SU-DHL-6 (cell line): Measurements from ENCODE around the gene CETP.
"Not testable (repeated sequence)": the region's sequence is repeated elsewhere in the genome, so short reads cannot be mapped to it uniquely, and the experiment has no call there.

ENCODE experiments used
- H2AFZ ChIP-seq: fragments of 200-600 bp; sonication (generic); 2 replicates; pipeline ENCODE4 v1.6.1; 2014; ENCODE audit warnings: low read depth, mild to moderate bottlenecking, moderate library complexity, mixed read lengths, antibody characterized with exemption, low read length; ENCODE audit not compliant: severe bottlenecking
- H3F3A ChIP-seq: fragments of 200-600 bp; shearing (Covaris generic); 2 replicates; pipeline ENCODE4 v1.6.0; 2016; ENCODE audit warnings: antibody characterized with exemption, mild to moderate bottlenecking; ENCODE audit not compliant: insufficient read depth
- H3K27ac ChIP-seq: fragments of 200-600 bp; sonication (generic); 2 replicates; pipeline ENCODE4 v1.5.1; 2016; ENCODE audit warnings: low read depth, mild to moderate bottlenecking, low read length, moderate library complexity, mixed read lengths
- H3K27me3 ChIP-seq: fragments of 200-600 bp; sonication (generic), shearing (Covaris generic); 2 replicates; pipeline ENCODE4 v1.6.0; 2014; ENCODE audit warnings: mild to moderate bottlenecking, low read length
- H3K36me3 ChIP-seq: fragments of 200-600 bp; sonication (generic); 2 replicates; pipeline ENCODE4 v1.6.1; 2014; ENCODE audit warnings: mild to moderate bottlenecking, low read length, mixed read lengths
- H3K4me2 ChIP-seq: fragments of 300-600, 200-600 bp; shearing (Covaris generic), sonication (generic); 2 replicates; pipeline ENCODE4 v1.6.0; 2014; ENCODE audit warnings: low read length, low read depth, mild to moderate bottlenecking; ENCODE audit not compliant: poor library complexity, severe bottlenecking
- H3K4me3 ChIP-seq: fragments of 200-600 bp; sonication (generic); 2 replicates; pipeline ENCODE4 v1.5.1; 2014; ENCODE audit warnings: antibody characterized with exemption, low read length, mild to moderate bottlenecking, mixed read lengths; ENCODE audit not compliant: insufficient read depth, poor library complexity, severe bottlenecking
- H3K79me2 ChIP-seq: fragments of 200-600 bp; sonication (generic); 2 replicates; pipeline ENCODE4 v1.6.1; 2014; ENCODE audit warnings: mild to moderate bottlenecking, low read length, moderate library complexity; ENCODE audit not compliant: insufficient read depth
- H3K9ac ChIP-seq: fragments of 200-600 bp; sonication (generic); 2 replicates; pipeline ENCODE4 v1.7.0; 2014; ENCODE audit warnings: mild to moderate bottlenecking, low read length
- H3K9me2 ChIP-seq: fragments of 200-600 bp; sonication (generic); replicated peaks from 2 replicates; pipeline ENCODE4 v1.6.1; 2014; ENCODE audit warnings: low read length; ENCODE audit not compliant: insufficient read depth
- H3K9me3 ChIP-seq: fragments of 200-600 bp; sonication (generic); 2 replicates; pipeline ENCODE4 v1.6.1; 2014; ENCODE audit warnings: low read length, mixed read lengths; ENCODE audit not compliant: insufficient read depth
- H4K20me1 ChIP-seq: fragments of 200-600 bp; sonication (generic); 2 replicates; pipeline ENCODE4 v1.6.1; 2014; ENCODE audit warnings: low read depth, mild to moderate bottlenecking, antibody characterized with exemption, low read length, moderate library complexity, mixed read lengths
- CTCF ChIP-seq: fragments of 200-600 bp; sonication (generic); IDR thresholded peaks from one replicate; pipeline ENCODE4 v1.5.1; 2017; ENCODE audit warnings: antibody characterized with exemption, mild to moderate bottlenecking, low read length, moderate library complexity; ENCODE audit not compliant: insufficient read depth, poor library complexity, severe bottlenecking
- EZH2phosphoT487 ChIP-seq: fragments of 200-600 bp; sonication (generic), shearing (Covaris generic); conservative IDR thresholded peaks from 2 replicates; pipeline ENCODE4 v1.6.1; 2018; ENCODE audit warnings: mild to moderate bottlenecking, antibody characterized with exemption, low read length, moderate library complexity, mixed read lengths

CETP gene

GRCh38 chr16:56933828-56934598 is 27.7 kb upstream of the CETP start:
- Histone ChIP-seq H3K9me2 (no peaks in the 10 kb centered on the region), H3K79me2 (peaks cover 66% of the 10 kb centered on the region), H3K36me3 (peaks cover 49% of the 10 kb centered on the region), H3K27ac (peak overlapping the region; percentile 96), H2AFZ (no peak overlapping the region), H3K4me3 (peak overlapping the region; percentile 90), H4K20me1 (peaks cover 40% of the 10 kb centered on the region), H3K27me3 (no peaks in the 10 kb centered on the region), H3K9me3 (no peaks in the 10 kb centered on the region), H3K9ac (peak overlapping the region; percentile 96), H3F3A (peaks cover 71% of the 10 kb centered on the region), H3K4me2 (peak overlapping the region; percentile 98)
- TF ChIP-seq CTCF = no peak
- no peak for TF ChIP-seq EZH2phosphoT487

GRCh38 chr16:56934599-56935145 is 27.1 kb upstream of the CETP start:
- Histone ChIP-seq H4K20me1 (peaks cover 40% of the 10 kb centered on the region), H3K9ac (peak overlapping the region; percentile 96), H3K79me2 (peaks cover 70% of the 10 kb centered on the region), H3K4me3 (peak overlapping the region; percentile 90), H3F3A (peaks cover 72% of the 10 kb centered on the region), H3K4me2 (peak overlapping the region; percentile 98), H3K27ac (peak overlapping the region; percentile 96), H3K36me3 (peaks cover 55% of the 10 kb centered on the region)
- not testable (repeated sequence) for H3K9me3 ChIP-seq, H3K9me2 ChIP-seq, H2AFZ ChIP-seq, H3K27me3 ChIP-seq

- Histone ChIP-seq H3K9ac (peak overlapping the region; percentile 96), H3K9me2 (no peaks in the 10 kb centered on the region), H3K79me2 (peaks cover 70% of the 10 kb centered on the region), H3K4me2 (peak overlapping the region; percentile 98), H3F3A (peaks cover 73% of the 10 kb centered on the region), H2AFZ (no peak overlapping the region), H4K20me1 (peaks cover 40% of the 10 kb centered on the region), H3K9me3 (no peaks in the 10 kb centered on the region), H3K27me3 (no peaks in the 10 kb centered on the region), H3K4me3 (peak overlapping the region; percentile 31), H3K36me3 (peaks cover 61% of the 10 kb centered on the region), H3K27ac (peak overlapping the region; percentile 96)
- TF ChIP-seq CTCF (no peak), EZH2phosphoT487 (no peak)
Observed at GRCh38 chr16:56935201-56935600, 26.5 kb upstream of the CETP start.

GRCh38 chr16:56936491-56936890 is 25.3 kb upstream of the CETP start:
- Histone ChIP-seq H3K27me3 (no peaks in the 10 kb centered on the region), H3K4me3 (no peak overlapping the region), H3K36me3 (peaks cover 68% of the 10 kb centered on the region), H3K79me2 (peaks cover 70% of the 10 kb centered on the region), H3F3A (peaks cover 69% of the 10 kb centered on the region), H3K9me3 (no peaks in the 10 kb centered on the region), H3K4me2 (peak overlapping the region; percentile 98), H2AFZ (no peak overlapping the region), H4K20me1 (peaks cover 40% of the 10 kb centered on the region), H3K27ac (peak overlapping the region; percentile 96), H3K9me2 (no peaks in the 10 kb centered on the region), H3K9ac (no peak overlapping the region)
- TF ChIP-seq CTCF = no peak
- no peak for TF ChIP-seq EZH2phosphoT487
